Transverse colon (tissue), 4 donors: ENCODE results near the gene NUDCD3. TPM values are rescaled to one million over a fixed set of nuclear protein-coding genes. Genes with fewer than 3 reads are reported as not detected.

Experiments used
- DNase-seq: peaks from one replicate; pipeline ENCODE4 v3.0.0-alpha.2; 2019
- H3K27ac ChIP-seq, 4 donors: fragments of 200-600 bp; sonication (generic); 2 replicates each; pipeline ENCODE4 v1.5.1; 2016 to 2018; ENCODE audit warnings: inconsistent platforms in 4 of 4
- H3K27me3 ChIP-seq: fragments of 200-600 bp; sonication (generic); 2 replicates; pipeline ENCODE4 v1.5.1; 2017; ENCODE audit warnings: inconsistent platforms
- H3K36me3 ChIP-seq, 4 donors: fragments of 200-600 bp; sonication (generic); 2 replicates each; pipeline ENCODE4 v1.5.1; 2017 to 2019; ENCODE audit warnings: inconsistent platforms in 4 of 4
- H3K4me1 ChIP-seq, 4 donors: fragments of 200-600 bp; sonication (generic); 2 replicates each; pipeline ENCODE4 v1.5.1; 2017 to 2020; ENCODE audit warnings: inconsistent platforms in 4 of 4
- H3K4me3 ChIP-seq, 4 donors: fragments of 200-600 bp; sonication (generic); 1 replicate in 1 of 4; 2 replicates in 3 of 4; pipeline versions ENCODE4 v1.5.1 to v1.6.1; 2017 to 2019; ENCODE audit warnings: inconsistent platforms in 4 of 4
- H3K9me3 ChIP-seq, 2 donors: fragments of 200-600 bp; sonication (generic); 2 replicates each; pipeline ENCODE4 v1.5.1; 2017 to 2019; ENCODE audit warnings: inconsistent platforms in 2 of 2
- EP300 ChIP-seq: sonication (generic); formaldehyde crosslinking; IDR thresholded peaks from one replicate; pipeline ENCODE4 v1.6.1; 2017; ENCODE audit warnings: antibody characterized with exemption, low read depth
- POLR2A ChIP-seq: fragments of 450-650 bp; IDR thresholded peaks from one replicate; pipeline ENCODE4 v1.6.1; 2016; ENCODE audit warnings: antibody characterized with exemption, mild to moderate bottlenecking, moderate library complexity
- POLR2AphosphoS5 ChIP-seq, 3 donors: sonication (generic); formaldehyde crosslinking; IDR thresholded peaks; one replicate each; pipeline ENCODE4 v1.6.1; 2016; ENCODE audit warnings: antibody characterized with exemption in 3 of 3
- WGBS, 2 donors: methylation state at CpG; one replicate each; pipeline ENCODE4 v1.1.5; 2018; ENCODE audit warnings: low coverage in 1 of 2; 5-methylcytosine and 5-hydroxymethylcytosine counted together
- in situ Hi-C, 4 donors: fragments of 200-750 bp; cut with MboI; loops; one replicate each; pipeline versions ENCODE4 v1.15.0 to v1.15.1; 2017; ENCODE audit warnings: low sequenced_read_pairs in 3 of 4, low pct_ligation_motif_present in 1 of 4, low pct_unique_long_range_greater_than_20kb in 1 of 4
- intact Hi-C: fragments of 100-400 bp; cut with DNase I; formaldehyde crosslinking; loops from one replicate; pipeline ENCODE4 v1.15.1; 2023; ENCODE audit warnings: low total_unique reads
- total RNA-seq, 4 donors: library from RNA; depleted of rRNA; stranded (reverse); fragments of >200 nt; gene quantifications; one replicate each; pipeline ENCODE4 v1.1.0, GENCODE V29; 2016
- TF ChIP-seq, protein P1 (sequence below), 5 experiments: fragments of 200-600 bp in 3 of 5; fragments of 450-650 bp in 2 of 5; sonication (generic) in 3 of 5; IDR thresholded peaks; 1 replicate in 2 of 5; 2 replicates in 3 of 5; pipeline ENCODE4 v1.5.1; 2016 to 2017; ENCODE audit warnings: antibody characterized with exemption in 5 of 5, inconsistent platforms in 3 of 5, mild to moderate bottlenecking in 2 of 5, moderate library complexity in 1 of 5

Gene NUDCD3
- total RNA-seq, 4 donors from 2014 or later: 31.9 to 76.7 (median 38.6) TPM

- WGBS, 2 donors: 91% methylated on average over 2 of the region's 2 CpGs; no CpG with 5 or more reads in 1 of the 2 donors
- no peak overlapping the region for H3K4me3 ChIP-seq
- in situ Hi-C loops (no loop called here), intact Hi-C loops (no loop called here)
- no peaks in the 10 kb centered on the region for H3K27me3 ChIP-seq
- no peaks in the 10 kb centered on the region for H3K9me3 ChIP-seq
- TF ChIP-seq, protein P1, sequence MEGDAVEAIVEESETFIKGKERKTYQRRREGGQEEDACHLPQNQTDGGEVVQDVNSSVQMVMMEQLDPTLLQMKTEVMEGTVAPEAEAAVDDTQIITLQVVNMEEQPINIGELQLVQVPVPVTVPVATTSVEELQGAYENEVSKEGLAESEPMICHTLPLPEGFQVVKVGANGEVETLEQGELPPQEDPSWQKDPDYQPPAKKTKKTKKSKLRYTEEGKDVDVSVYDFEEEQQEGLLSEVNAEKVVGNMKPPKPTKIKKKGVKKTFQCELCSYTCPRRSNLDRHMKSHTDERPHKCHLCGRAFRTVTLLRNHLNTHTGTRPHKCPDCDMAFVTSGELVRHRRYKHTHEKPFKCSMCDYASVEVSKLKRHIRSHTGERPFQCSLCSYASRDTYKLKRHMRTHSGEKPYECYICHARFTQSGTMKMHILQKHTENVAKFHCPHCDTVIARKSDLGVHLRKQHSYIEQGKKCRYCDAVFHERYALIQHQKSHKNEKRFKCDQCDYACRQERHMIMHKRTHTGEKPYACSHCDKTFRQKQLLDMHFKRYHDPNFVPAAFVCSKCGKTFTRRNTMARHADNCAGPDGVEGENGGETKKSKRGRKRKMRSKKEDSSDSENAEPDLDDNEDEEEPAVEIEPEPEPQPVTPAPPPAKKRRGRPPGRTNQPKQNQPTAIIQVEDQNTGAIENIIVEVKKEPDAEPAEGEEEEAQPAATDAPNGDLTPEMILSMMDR (IDR thresholded peaks at IDR 0.05): no peak
- TF ChIP-seq EP300 (no peak), POLR2AphosphoS5 (IDR thresholded peaks at IDR 0.05) (no peak), POLR2A (no peak)
- no peaks in the 10 kb centered on the region for H3K4me1 ChIP-seq
- H3K36me3 ChIP-seq: peaks cover 0 to 2% (median 0%) of the 10 kb centered on the region in 4 donors
- no peak for DNase-seq
- H3K27ac ChIP-seq: no peak overlapping the region
These were observed 110.1 kb downstream of the NUDCD3 start for GRCh38 chr7:44380189-44380830.

DNA sequence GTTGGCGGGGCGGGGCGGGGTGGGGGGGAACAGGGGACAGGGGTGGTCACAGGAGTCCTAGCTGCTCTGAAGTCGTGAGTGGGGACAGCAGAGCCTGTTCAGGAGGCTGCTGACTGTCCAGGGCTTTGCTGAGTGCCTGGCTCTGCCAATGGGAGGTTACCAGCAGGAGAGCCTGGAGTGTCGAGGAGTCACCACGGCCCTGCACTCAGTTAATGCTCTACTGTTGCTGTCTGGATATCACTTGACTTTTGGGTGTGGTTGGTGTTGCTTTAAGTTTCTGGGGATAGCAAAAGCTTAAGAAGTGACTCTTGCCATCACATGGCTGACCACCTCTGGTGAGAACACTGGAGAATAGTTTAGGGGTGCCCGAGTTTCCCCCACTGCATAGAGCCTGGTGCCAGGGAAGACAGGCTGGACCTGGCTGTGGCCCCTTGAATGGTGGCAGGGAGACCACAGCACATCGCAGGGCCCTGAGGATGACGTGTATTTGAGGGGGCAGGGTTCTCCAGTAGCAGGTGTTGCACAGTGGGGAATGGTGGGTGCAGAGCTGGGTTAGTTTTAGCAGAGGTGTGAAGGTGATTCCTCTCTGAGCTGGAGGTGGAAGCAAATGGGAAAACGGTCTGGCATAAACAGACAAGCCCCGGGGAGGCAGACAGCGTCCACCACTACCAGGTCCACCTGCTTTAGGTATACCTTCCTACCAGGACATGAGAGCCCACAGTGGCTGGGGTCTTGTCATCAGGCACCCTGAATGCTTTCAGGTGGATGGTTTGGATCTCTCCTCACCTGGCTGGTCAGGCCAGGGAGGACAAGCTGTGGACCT, 110.9 kb downstream of the NUDCD3 start:
- intact Hi-C loops (no loop called here), in situ Hi-C loops (no loop called here)
- Histone ChIP-seq H3K27ac (no peak overlapping the region), H3K4me1 (no peaks in the 10 kb centered on the region), H3K36me3 (no peaks in the 10 kb centered on the region), H3K4me3 (no peak overlapping the region), H3K27me3 (no peaks in the 10 kb centered on the region), H3K9me3 (no peaks in the 10 kb centered on the region)
- 80% methylated on average over 12 of the region's 12 CpGs; no CpG with 5 or more reads in 1 of the 2 donors for WGBS, 2 donors
- TF ChIP-seq, protein P1 (IDR thresholded peaks at IDR 0.05): no peak
- no peak for TF ChIP-seq POLR2AphosphoS5 (IDR thresholded peaks at IDR 0.05)
- no peak for TF ChIP-seq POLR2A
- no peak for TF ChIP-seq EP300
- DNase-seq: no peak

- Histone ChIP-seq H3K4me3 (no peak overlapping the region), H3K9me3 (no peaks in the 10 kb centered on the region), H3K27ac (no peak overlapping the region), H3K36me3 (no peaks in the 10 kb centered on the region), H3K4me1 (no peaks in the 10 kb centered on the region), H3K27me3 (no peaks in the 10 kb centered on the region)
- WGBS, 2 donors: 61 to 72% methylated on average over 2 to 3 of the region's 3 CpGs
- no peak for DNase-seq
- intact Hi-C loops (no loop called here), in situ Hi-C loops (no loop called here)
- TF ChIP-seq POLR2AphosphoS5 (IDR thresholded peaks at IDR 0.05) (no peak), EP300 (no peak), POLR2A (no peak)
- TF ChIP-seq, protein P1 (IDR thresholded peaks at IDR 0.05): no peak
These were observed 111.7 kb downstream of the NUDCD3 start for GRCh38 chr7:44378744-44379143.

DNA sequence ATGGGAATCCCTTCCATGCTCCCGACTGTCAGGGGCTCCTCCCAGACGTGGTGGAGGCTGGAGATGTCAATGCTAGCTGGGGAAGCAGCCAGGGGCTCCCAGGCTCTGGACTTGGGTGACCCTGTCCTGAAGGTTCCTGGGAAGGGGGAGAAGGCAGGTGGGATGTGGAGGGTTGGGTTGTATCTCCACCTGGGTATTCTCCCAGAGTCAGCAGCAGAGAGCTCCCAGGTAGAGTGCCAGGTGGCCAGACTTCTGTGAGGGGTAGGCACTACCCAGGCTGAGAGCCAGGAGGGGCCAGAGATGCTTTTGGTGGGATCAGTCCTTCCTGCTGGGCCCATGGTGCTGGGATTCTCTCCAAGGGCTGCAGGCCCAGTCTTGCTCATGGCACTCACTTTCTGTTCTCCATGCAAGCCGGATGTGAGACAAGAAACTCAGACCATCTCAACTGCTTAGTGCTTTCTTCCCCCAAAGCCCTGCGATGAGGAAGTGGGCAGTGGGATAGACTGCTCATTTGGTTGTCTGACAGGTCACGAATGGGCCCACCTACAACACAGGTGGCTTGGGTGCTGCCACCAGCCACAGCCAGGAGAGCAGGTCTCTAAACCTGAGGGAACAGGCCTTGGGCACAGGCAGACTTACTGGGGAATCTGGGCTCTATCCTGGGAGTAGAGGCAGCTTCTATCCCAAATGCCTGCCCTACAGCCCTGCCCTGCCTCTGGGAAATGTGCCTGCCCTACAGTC, 112.6 kb downstream of the NUDCD3 start:
- TF ChIP-seq POLR2AphosphoS5 (IDR thresholded peaks at IDR 0.05): no peak
- TF ChIP-seq POLR2A: no peak
- no peak for TF ChIP-seq EP300
- TF ChIP-seq, protein P1 (IDR thresholded peaks at IDR 0.05): no peak
- Histone ChIP-seq H3K36me3 (no peaks in the 10 kb centered on the region), H3K9me3 (no peaks in the 10 kb centered on the region), H3K27me3 (no peaks in the 10 kb centered on the region), H3K4me1 (no peaks in the 10 kb centered on the region), H3K4me3 (no peak overlapping the region), H3K27ac (no peak overlapping the region)
- 85% methylated on average over 5 of the region's 5 CpGs; no CpG with 5 or more reads in 1 of the 2 donors for WGBS, 2 donors
- intact Hi-C loops (no loop called here), in situ Hi-C loops (no loop called here)
- DNase-seq: no peak
